GM12801 (cell line): ENCODE results near the gene UBE2H.

Experiments used
- TF ChIP-seq, protein P1 (sequence below): IDR thresholded peaks from one replicate; pipeline ENCODE4 v1.5.1; 2011; ENCODE audit warnings: control low read depth; ENCODE audit not compliant: insufficient read length; ENCODE audit errors: extremely low read depth

UBE2H gene

DNA sequence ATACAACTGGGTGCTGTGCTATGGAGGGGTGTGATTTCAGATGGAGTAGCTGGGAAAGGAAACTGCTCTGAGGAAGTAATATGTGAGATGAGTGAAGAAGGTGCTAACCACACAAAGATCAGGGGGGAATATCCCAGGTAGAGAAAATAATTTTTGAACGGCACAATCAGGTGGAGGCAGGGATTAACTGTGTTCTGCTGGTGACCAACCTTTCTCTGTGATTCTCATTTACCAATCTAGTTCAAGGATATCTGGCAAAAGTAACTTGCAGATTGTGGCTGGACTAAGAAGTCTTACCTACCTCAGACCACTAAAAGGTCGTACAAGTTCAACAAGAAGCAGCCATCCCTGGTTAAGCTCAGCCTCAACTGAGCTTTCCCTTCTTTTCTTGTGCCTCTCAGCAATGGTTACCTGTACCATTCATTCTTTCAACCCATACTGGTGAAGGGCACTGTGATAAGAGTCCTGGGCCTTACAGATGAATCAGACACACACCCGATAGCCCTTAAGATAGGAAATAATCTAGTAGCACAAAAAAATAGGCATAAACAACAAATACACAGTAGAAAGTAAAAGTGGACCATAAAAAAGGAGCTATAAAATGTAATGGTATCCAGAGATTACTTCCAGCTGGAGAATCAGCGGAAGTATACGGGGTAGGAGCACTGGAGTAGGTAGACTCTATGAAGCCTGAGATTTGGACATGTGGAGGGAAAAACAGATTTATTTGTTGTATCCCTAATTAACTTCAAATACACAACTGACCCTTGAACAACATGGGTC lies 96.6 kb downstream of the UBE2H start:
- TF ChIP-seq, protein P1, sequence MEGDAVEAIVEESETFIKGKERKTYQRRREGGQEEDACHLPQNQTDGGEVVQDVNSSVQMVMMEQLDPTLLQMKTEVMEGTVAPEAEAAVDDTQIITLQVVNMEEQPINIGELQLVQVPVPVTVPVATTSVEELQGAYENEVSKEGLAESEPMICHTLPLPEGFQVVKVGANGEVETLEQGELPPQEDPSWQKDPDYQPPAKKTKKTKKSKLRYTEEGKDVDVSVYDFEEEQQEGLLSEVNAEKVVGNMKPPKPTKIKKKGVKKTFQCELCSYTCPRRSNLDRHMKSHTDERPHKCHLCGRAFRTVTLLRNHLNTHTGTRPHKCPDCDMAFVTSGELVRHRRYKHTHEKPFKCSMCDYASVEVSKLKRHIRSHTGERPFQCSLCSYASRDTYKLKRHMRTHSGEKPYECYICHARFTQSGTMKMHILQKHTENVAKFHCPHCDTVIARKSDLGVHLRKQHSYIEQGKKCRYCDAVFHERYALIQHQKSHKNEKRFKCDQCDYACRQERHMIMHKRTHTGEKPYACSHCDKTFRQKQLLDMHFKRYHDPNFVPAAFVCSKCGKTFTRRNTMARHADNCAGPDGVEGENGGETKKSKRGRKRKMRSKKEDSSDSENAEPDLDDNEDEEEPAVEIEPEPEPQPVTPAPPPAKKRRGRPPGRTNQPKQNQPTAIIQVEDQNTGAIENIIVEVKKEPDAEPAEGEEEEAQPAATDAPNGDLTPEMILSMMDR, result no peak

DNA sequence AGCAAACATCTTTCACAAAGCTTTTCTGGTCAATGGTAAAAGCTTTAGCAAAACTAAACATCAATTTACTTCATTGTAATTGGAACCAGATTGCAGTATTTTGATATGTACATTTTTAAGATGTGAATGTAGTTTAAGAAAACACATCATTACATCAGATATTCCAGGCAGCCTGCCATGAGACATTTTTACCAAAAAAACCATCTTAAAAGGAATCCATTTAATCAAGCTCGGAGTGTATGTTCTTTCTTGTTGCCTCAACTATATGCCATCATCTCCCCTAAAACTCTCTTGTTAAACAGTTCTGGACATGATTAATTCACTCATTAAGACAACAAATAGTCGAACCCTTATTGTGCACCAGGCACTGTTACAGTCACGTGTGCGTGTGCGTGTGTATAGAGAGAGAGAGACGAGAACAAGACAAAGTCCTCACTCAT lies 97.5 kb downstream of the UBE2H start:
- TF ChIP-seq, protein P1, result no peak

DNA sequence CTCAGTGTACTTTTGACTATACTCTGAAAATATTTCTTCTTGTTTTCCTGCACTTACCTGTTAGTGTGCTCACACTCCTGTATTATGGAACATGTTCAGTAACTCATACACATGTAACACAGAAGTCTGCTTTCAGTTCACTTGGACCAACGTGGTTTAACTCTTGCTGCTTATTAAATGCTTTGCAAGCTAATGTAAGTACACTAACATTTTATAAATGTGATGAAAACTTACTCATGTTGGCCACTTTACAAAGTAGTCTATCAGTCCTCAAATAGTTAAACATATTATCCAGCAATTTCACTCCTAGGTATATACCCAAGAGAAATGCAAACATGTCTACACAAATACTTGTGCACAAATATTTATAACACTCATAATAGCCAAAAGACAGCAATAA lies 98.4 kb downstream of the UBE2H start:
- TF ChIP-seq, protein P1, result no peak

DNA sequence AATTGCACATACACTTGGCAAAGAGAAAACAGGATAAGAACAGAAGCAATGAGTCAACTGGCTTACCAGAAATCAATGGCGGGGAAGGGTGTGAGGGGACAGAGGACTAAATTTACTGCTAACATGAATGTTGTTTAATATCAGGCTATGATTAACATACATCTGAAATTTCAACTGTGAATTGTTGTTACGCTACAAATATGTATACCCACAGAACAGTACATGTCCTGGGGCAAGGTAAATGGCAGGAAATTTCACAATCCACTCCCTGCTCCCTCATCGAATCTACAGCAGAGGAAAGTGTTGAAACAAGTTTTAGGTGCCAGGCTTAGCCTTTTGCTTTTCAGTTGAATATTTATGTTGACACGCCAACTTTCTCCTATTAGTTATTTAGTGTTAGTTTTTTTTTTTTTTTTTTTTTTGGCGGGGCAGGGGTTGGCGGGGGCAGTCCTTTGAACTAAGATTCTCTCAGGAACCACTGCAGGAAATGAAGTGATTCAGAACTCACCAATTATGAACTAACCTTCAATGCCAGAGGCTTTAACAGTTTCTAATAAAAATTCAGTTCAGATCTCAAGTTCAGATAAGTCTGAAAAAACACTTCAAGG lies 99.0 kb downstream of the UBE2H start:
- TF ChIP-seq, protein P1, result no peak

DNA sequence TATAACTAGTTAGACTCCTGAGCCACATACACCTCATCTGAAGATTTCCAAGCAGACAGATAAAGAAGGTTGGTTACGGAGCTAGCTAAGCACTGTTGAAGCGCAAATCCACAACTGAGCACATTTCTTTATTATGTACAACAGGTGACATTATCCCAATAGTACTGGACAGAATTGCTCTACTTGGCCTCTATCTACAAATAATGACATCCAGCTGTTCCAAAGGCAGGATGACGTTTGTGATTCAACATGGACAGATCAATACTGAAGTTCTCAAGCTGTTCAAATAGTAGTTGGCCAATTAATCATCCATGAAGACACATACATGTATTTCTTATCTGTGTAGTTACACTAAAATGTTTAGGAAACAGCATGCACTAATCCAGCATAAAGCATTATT lies 101.0 kb downstream of the UBE2H start:
- TF ChIP-seq, protein P1, result no peak

DNA sequence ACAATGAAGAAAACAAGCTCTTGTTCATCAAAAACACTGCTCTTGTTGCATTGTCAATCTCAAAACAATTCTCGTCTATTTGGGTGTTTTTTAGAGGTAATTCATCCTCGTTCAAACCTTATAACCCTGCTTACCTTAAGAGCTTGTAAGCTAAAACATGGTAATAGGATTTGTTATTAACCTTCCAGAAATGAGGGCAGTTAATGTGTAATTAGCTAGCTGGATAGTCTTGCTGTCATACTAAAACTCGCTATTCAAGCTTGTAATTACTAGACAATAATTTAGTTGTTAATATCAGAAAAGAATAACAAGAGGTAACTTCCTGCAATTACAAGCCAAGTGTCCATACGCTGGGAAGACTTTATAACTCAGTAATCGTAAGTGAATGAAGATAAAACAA lies 101.6 kb downstream of the UBE2H start:
- TF ChIP-seq, protein P1, result no peak

DNA sequence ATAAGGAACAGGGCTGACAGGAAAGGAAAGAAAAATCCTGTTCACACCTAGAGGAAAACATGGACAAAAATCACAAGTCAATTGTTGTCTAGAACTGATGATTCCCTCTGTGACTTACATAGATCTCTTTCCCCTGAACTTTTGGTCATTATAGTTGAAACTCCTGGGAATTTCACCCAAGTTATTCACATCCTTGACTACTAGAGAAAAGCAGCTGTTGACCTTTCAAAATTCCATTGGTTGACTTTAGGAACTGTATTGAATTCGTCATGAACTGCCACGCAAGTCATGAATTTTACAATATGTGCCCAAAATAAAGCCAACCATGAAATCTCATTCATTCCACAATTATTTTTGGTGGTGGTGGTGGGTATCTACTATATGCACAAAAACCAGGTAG lies 104.3 kb downstream of the UBE2H start:
- TF ChIP-seq, protein P1, result no peak
